ENCODE results near the gene INTU. TPM values are rescaled to one million over a fixed set of nuclear protein-coding genes. Genes with fewer than 3 reads are reported as not detected.

Gene INTU
- polyA plus RNA-seq, 2 of the 4 experiments (the other 2 are of a cell fraction): 1.8 to 4.7 TPM

- TF ChIP-seq JUNB (IDR thresholded peaks at IDR 0.05) (no peak), JUN (IDR thresholded peaks at IDR 0.05) (no peak), MAFK (IDR thresholded peaks at IDR 0.05; ENCODE audit: partially characterized antibody) (no peak), FOXS1 (CRISPR knock-in tag; IDR thresholded peaks at IDR 0.05) (no peak), E2F6 (IDR thresholded peaks at IDR 0.05; ENCODE audit: borderline replicate concordance, low read depth) (no peak), ZC3H11A (IDR thresholded peaks at IDR 0.05) (no peak), MAX (IDR thresholded peaks at IDR 0.05) (no peak), HES2 (IDR thresholded peaks at IDR 0.05) (no peak), ELK1 (IDR thresholded peaks at IDR 0.05; ENCODE audit: low read depth, low read length) (no peak), RAD21 (conservative IDR thresholded peaks at IDR 0.05 in 1 of 2, IDR thresholded peaks at IDR 0.05 in 1 of 2) (no peak), TFCP2L1 (CRISPR knock-in tag; IDR thresholded peaks at IDR 0.05) (no peak), HEYL (CRISPR knock-in tag; IDR thresholded peaks at IDR 0.05) (no peak), NR3C1 (IDR thresholded peaks at IDR 0.05) (no peak), HOXB5 (CRISPR knock-in tag; IDR thresholded peaks at IDR 0.05) (no peak), MYC (IDR thresholded peaks at IDR 0.05; ENCODE audit: borderline replicate concordance, low read length) (no peak), NFE2L2 (conservative IDR thresholded peaks at IDR 0.05; ENCODE audit: low read length) (no peak), RFX5 (IDR thresholded peaks at IDR 0.05) (no peak), EP300 (IDR thresholded peaks at IDR 0.05) (no peak), RARB (CRISPR knock-in tag; IDR thresholded peaks at IDR 0.05) (no peak), PBX3 (IDR thresholded peaks at IDR 0.05) (no peak)
- ChIA-PET CTCF (no interaction called here), POLR2A (no interaction called here)
- H3K9me3 ChIP-seq: no peaks in the 10 kb centered on the region
- H3K27ac ChIP-seq: no peak overlapping the region
- no peak overlapping the region for H3K4me2 ChIP-seq
- peaks cover 6% of the 10 kb centered on the region; the same call in 1 of the 3 replicates for H3K4me1 ChIP-seq
- FAIRE-seq (no peak), DNase-seq (ENCODE audit: low read depth in 1 of 2, low spot score in 1 of 2) (no peak), ATAC-seq (no peak)
- WGBS (ENCODE audit: missing lambda C conversion rate): 77% methylated on average over 3 of the region's 3 CpGs
- H3K4me3 ChIP-seq: no peak overlapping the region
Observed at GRCh38 chr4:127629371-127629770, 3.4 kb upstream of the INTU start.

- Histone ChIP-seq H3K4me3 (no peak overlapping the region), H3K27ac (no peak overlapping the region), H3K4me2 (no peak overlapping the region), H3K9me3 (no peaks in the 10 kb centered on the region), H3K4me1 (peaks cover 6% of the 10 kb centered on the region; the same call in 1 of the 3 replicates)
- ChIA-PET CTCF (interaction anchor here (1.1 to 1.2 kb wide), 2 partner anchors 16 to 43 kb away, joined by 3 read pairs; no protein-coding TSS in a partner anchor), POLR2A (no interaction called here)
- DNase-seq (ENCODE audit: low read depth in 1 of 2, low spot score in 1 of 2) (no peak), FAIRE-seq (no peak), ATAC-seq (no peak)
- WGBS (ENCODE audit: missing lambda C conversion rate): 69% methylated on average over 5 of the region's 5 CpGs
- TF ChIP-seq REST (IDR thresholded peaks at IDR 0.05): no peak
- TF ChIP-seq CHD2 (IDR thresholded peaks at IDR 0.05; ENCODE audit: low read length, partially characterized antibody): no peak
- no peak for TF ChIP-seq HDAC2 (IDR thresholded peaks at IDR 0.05)
- TF ChIP-seq EP300 (IDR thresholded peaks at IDR 0.05): no peak
- no peak for TF ChIP-seq TFCP2L1 (CRISPR knock-in tag; IDR thresholded peaks at IDR 0.05)
- no peak for TF ChIP-seq HOXA7 (CRISPR knock-in tag; IDR thresholded peaks at IDR 0.05)
- no peak for TF ChIP-seq MAX (IDR thresholded peaks at IDR 0.05)
- no peak for TF ChIP-seq RNF2 (IDR thresholded peaks at IDR 0.05; ENCODE audit: borderline replicate concordance, low read depth)
- no peak for TF ChIP-seq PHF8 (IDR thresholded peaks at IDR 0.05; ENCODE audit: borderline replicate concordance, low read depth)
- TF ChIP-seq MAFK (IDR thresholded peaks at IDR 0.05; ENCODE audit: partially characterized antibody): no peak
- no peak for TF ChIP-seq CBX8 (IDR thresholded peaks at IDR 0.05)
- no peak for TF ChIP-seq GATA3 (IDR thresholded peaks at IDR 0.05; ENCODE audit: borderline replicate concordance)
- no peak for TF ChIP-seq ZNF302 (CRISPR knock-in tag; IDR thresholded peaks at IDR 0.05)
- TF ChIP-seq NPAS2 (CRISPR knock-in tag; IDR thresholded peaks at IDR 0.05; ENCODE audit: borderline replicate concordance): no peak
- no peak for TF ChIP-seq CHD4 (IDR thresholded peaks at IDR 0.05; ENCODE audit: borderline replicate concordance)
- no peak for TF ChIP-seq HOXB5 (CRISPR knock-in tag; IDR thresholded peaks at IDR 0.05)
- no peak for TF ChIP-seq HOXB13 (CRISPR knock-in tag; IDR thresholded peaks at IDR 0.05; ENCODE audit: low read depth)
Observed at GRCh38 chr4:127630152-127630551, 2.6 kb upstream of the INTU start.
